Endothelial cell of umbilical vein (primary cell): ENCODE measurements around the gene MIEN1. TPM values are rescaled to one million over a fixed set of nuclear protein-coding genes. Genes with fewer than 3 reads are reported as not detected.

Source experiments
- BruUV-seq: library from RNA; stranded (reverse); fragments of 400-500 nt; replicated peaks from 2 replicates; lab custom pipeline; 2021; lab: Mats Ljungman, UMichigan
- CTCF ChIA-PET: fragments of 300-600, 350-600 bp; sonication (Branson Sonifier 250); formaldehyde crosslinking; loops from one replicate; lab custom pipeline; 2021; ENCODE audit warnings: antibody characterized with exemption, inconsistent platforms; lab: Charles Lee
- POLR2A ChIA-PET: fragments of 300-600, 350-600 bp; sonication (Branson Sonifier 250); formaldehyde crosslinking; loops from one replicate; lab custom pipeline; 2021; ENCODE audit warnings: antibody characterized with exemption, inconsistent platforms; lab: Charles Lee
- DNase-seq: peaks from one replicate; pipeline ENCODE4 v3.0.0-alpha.2; 2011; ENCODE audit warnings: low read depth, low spot score
- FAIRE-seq: peaks from 2 replicates; lab custom pipeline; 2011; peaks lifted over from hg19 to GRCh38; lab: Jason Lieb, UNC
- H2AFZ ChIP-seq: 2 replicates; pipeline ENCODE4 v1.6.0; 2012; ENCODE audit warnings: low read depth, low read length, control low read depth, inconsistent platforms
- H3K27ac ChIP-seq: 2 replicates; pipeline ENCODE4 v1.5.1; 2011; ENCODE audit warnings: low read depth, mild to moderate bottlenecking, control low read depth, low read length, moderate library complexity; ENCODE audit not compliant: insufficient read depth
- H3K27me3 ChIP-seq, 2 experiments: 2 replicates each; pipeline versions ENCODE4 v1.6.0 to v1.6.1; 2011; ENCODE audit warnings: low read length in 2 of 2, mixed read lengths in 1 of 2; ENCODE audit not compliant: control insufficient read depth in 2 of 2, insufficient read depth in 2 of 2
- H3K36me3 ChIP-seq, 2 experiments: 2 replicates in 1 of 2; 3 replicates in 1 of 2; pipeline ENCODE4 v1.5.1; 2011; ENCODE audit warnings: low read length in 2 of 2, mild to moderate bottlenecking in 1 of 2, moderate library complexity in 1 of 2; ENCODE audit not compliant: control insufficient read depth in 2 of 2, insufficient read depth in 2 of 2; ENCODE audit errors: extremely low read depth in 1 of 2
- H3K4me1 ChIP-seq: 3 replicates; pipeline ENCODE4 v1.5.1; 2011; ENCODE audit warnings: mild to moderate bottlenecking, low read length; ENCODE audit not compliant: control insufficient read depth, insufficient read depth; ENCODE audit errors: extremely low read depth
- H3K4me2 ChIP-seq: 2 replicates; pipeline ENCODE4 v1.6.1; 2011; ENCODE audit warnings: low read length, control low read depth, mixed read lengths; ENCODE audit not compliant: insufficient read depth
- H3K4me3 ChIP-seq, 3 experiments: fragments of 200-600 bp in 1 of 3; sonication (generic), shearing (Covaris generic) in 1 of 3; replicated peaks in 1 of 3; 2 replicates each; pipeline ENCODE4 v1.5.1; 2011 to 2016; ENCODE audit warnings: control low read depth in 3 of 3, low read length in 3 of 3, mild to moderate bottlenecking in 2 of 3, inconsistent platforms in 1 of 3, low read depth in 1 of 3, moderate library complexity in 1 of 3; ENCODE audit not compliant: insufficient read depth in 1 of 3
- H3K79me2 ChIP-seq: 2 replicates; pipeline ENCODE4 v1.6.0; 2012; ENCODE audit warnings: low read length, inconsistent platforms; ENCODE audit not compliant: control insufficient read depth, insufficient read depth
- H3K9ac ChIP-seq: replicated peaks from 2 replicates; pipeline ENCODE3; 2011; ENCODE audit warnings: low read length, control low read depth; ENCODE audit not compliant: insufficient read depth; ENCODE audit errors: extremely low read depth
- H3K9me1 ChIP-seq: replicated peaks from 3 replicates; pipeline ENCODE4 v1.6.0; 2011; ENCODE audit warnings: mild to moderate bottlenecking, low read length; ENCODE audit not compliant: control insufficient read depth, insufficient read depth; ENCODE audit errors: extremely low read depth
- H3K9me3 ChIP-seq: replicated peaks from 2 replicates; pipeline ENCODE4 v1.5.1; 2012; ENCODE audit warnings: low read length, inconsistent platforms; ENCODE audit not compliant: control insufficient read depth, insufficient read depth
- H4K20me1 ChIP-seq: replicated peaks from 2 replicates; pipeline ENCODE3; 2011; ENCODE audit warnings: mild to moderate bottlenecking, low read length; ENCODE audit not compliant: control insufficient read depth, insufficient read depth; ENCODE audit errors: extremely low read depth
- EZH2 ChIP-seq: IDR thresholded peaks from 2 replicates; pipeline ENCODE4 v1.6.1; 2012; ENCODE audit warnings: borderline replicate concordance, low read depth, mild to moderate bottlenecking, moderate library complexity, low read length, inconsistent platforms; ENCODE audit not compliant: severe bottlenecking
- FOS ChIP-seq: IDR thresholded peaks from 2 replicates; pipeline ENCODE4 v1.6.1; 2011; ENCODE audit warnings: mild to moderate bottlenecking, low read length, moderate library complexity, borderline replicate concordance; ENCODE audit not compliant: insufficient read depth
- GATA2 ChIP-seq: IDR thresholded peaks from 2 replicates; pipeline ENCODE4 v1.7.0; 2011; ENCODE audit warnings: low read depth, mild to moderate bottlenecking, moderate library complexity, mixed read lengths, low read length; ENCODE audit not compliant: insufficient read length, insufficient read depth
- JUN ChIP-seq: IDR thresholded peaks from 2 replicates; pipeline ENCODE4 v1.6.1; 2011; ENCODE audit warnings: borderline replicate concordance, low read depth; ENCODE audit not compliant: insufficient read length, insufficient read depth
- MYC ChIP-seq: IDR thresholded peaks from one replicate; pipeline ENCODE4 v1.6.1; 2011; ENCODE audit warnings: mild to moderate bottlenecking, low read depth, low read length
- POLR2A ChIP-seq: IDR thresholded peaks from 2 replicates; pipeline ENCODE4 v1.6.1; 2012; ENCODE audit warnings: low read depth, mild to moderate bottlenecking, control low read depth, low read length
- POLR2AphosphoS5 ChIP-seq: IDR thresholded peaks from 2 replicates; pipeline ENCODE4 v1.6.1; 2012; ENCODE audit warnings: low read depth, mild to moderate bottlenecking, control low read depth, low read length, moderate library complexity; ENCODE audit not compliant: insufficient read depth
- dilution Hi-C: fragments of 300-500 bp; cut with MboI; formaldehyde crosslinking; loops from one replicate; pipeline ENCODE4 v1.15.0; 2019; ENCODE audit warnings: low sequenced_read_pairs; ENCODE audit not compliant: extremely low pct_ligation_motif_present
- intact Hi-C: fragments of 100-400 bp; cut with micrococcal nuclease; formaldehyde crosslinking; loops from one replicate; pipeline ENCODE4 v1.10.0; 2022
- polyA plus RNA-seq, 4 experiments: library from polyadenylated mRNA; depleted of rRNA in 3 of 4; stranded (reverse) in 3 of 4; unstranded in 1 of 4; fragments of >200 nt; gene quantifications; 2 replicates each; pipeline versions ENCODE4 v1.2.1 to v1.2.3, GENCODE V29; 2011 to 2012; ENCODE audit warnings: missing spikeins in 1 of 4
- total RNA-seq: library from RNA; stranded (reverse); gene quantifications from 2 replicates; pipeline ENCODE4 v1.2.3, GENCODE V29; 2021
- TF ChIP-seq, protein P1 (sequence below): IDR thresholded peaks from 2 replicates; pipeline ENCODE4 v1.6.1; 2011; ENCODE audit not compliant: insufficient read depth, insufficient read length
- TF ChIP-seq, protein P2 (sequence below), 2 donors: IDR thresholded peaks; 1 replicate in 1 of 2; 2 replicates in 1 of 2; pipeline ENCODE4 v1.5.1; 2011; ENCODE audit warnings: low read length in 2 of 2, mild to moderate bottlenecking in 2 of 2, moderate library complexity in 2 of 2, control low read depth in 1 of 2, inconsistent platforms in 1 of 2, low read depth in 1 of 2; ENCODE audit not compliant: insufficient read depth in 1 of 2; ENCODE audit errors: extremely low read depth in 1 of 2

MIEN1 gene
- total and polyA plus RNA-seq, 2 donors (not counting 3 experiments of a cell fraction or from before 2014, with no cell fraction given), result 42.4 to 74.5 TPM

DNA sequence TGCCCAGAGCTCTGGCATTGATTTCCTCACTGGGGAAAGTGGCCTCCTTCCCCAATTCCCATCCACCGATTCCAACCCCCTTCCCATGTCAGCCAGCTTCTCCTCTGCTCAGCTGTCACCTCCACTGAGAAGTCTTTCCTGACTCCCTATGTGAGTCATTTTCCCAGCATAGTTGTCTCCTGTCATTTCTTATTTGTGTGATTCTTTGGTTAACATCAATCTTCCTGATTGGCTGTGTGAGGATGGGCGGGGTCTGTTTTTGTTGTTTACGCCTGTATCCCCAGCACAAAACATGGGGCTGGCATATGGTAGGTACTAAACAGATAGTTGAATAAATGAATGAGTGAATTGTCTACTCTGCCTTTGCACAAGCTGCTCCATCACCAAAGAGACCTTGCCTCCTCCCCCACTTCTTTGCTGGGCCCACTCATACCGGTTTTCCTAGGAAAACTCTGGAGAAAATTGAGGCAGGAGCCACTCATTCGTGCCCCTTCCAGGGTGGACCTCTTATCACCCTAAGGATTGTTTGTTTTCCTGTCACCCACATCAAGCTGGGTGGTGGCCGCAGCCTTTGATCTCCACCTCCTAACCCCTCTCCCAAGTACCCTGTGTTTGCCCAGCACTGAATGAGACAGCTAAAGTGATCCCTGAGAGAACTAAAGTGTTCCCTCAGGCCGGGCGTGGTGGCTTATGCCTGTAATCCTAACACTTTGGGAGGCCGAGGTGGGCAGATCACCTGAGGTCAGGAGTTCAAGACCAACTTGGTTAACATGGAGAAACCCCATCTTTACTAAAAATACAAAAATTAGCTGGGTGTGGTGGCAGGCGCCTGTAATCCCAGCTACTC lies 6.2 kb upstream of the MIEN1 start:
- BruUV-seq, result no TSS peak
- Histone ChIP-seq H2AFZ (no peak overlapping the region), H3K27ac (no peak overlapping the region), H3K9me3 (no peaks in the 10 kb centered on the region), H3K4me2 (no peak overlapping the region), H3K27me3 (peaks cover 18 to 20% of the 10 kb centered on the region in 2 experiments), H3K4me3 (no peak overlapping the region), H4K20me1 (no peaks in the 10 kb centered on the region), H3K36me3 (no peaks in the 10 kb centered on the region), H3K9ac (no peak overlapping the region), H3K4me1 (peaks cover 10% of the 10 kb centered on the region), H3K79me2 (no peaks in the 10 kb centered on the region), H3K9me1 (no peaks in the 10 kb centered on the region)
- FAIRE-seq, result no peak
- DNase-seq, result no peak
- ChIA-PET CTCF (interaction anchor here (1.1 kb wide), 1 partner anchor 115 kb away, joined by 4 read pairs; no protein-coding TSS in a partner anchor), POLR2A (no interaction called here)
- dilution Hi-C loops, result no loop called here
- TF ChIP-seq, protein P1, sequence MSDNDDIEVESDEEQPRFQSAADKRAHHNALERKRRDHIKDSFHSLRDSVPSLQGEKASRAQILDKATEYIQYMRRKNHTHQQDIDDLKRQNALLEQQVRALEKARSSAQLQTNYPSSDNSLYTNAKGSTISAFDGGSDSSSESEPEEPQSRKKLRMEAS, result no peak
- TF ChIP-seq EZH2 (no peak), FOS (no peak), GATA2 (no peak), POLR2A (no peak), MYC (no peak), JUN (no peak), POLR2AphosphoS5 (no peak)
- TF ChIP-seq, protein P2, sequence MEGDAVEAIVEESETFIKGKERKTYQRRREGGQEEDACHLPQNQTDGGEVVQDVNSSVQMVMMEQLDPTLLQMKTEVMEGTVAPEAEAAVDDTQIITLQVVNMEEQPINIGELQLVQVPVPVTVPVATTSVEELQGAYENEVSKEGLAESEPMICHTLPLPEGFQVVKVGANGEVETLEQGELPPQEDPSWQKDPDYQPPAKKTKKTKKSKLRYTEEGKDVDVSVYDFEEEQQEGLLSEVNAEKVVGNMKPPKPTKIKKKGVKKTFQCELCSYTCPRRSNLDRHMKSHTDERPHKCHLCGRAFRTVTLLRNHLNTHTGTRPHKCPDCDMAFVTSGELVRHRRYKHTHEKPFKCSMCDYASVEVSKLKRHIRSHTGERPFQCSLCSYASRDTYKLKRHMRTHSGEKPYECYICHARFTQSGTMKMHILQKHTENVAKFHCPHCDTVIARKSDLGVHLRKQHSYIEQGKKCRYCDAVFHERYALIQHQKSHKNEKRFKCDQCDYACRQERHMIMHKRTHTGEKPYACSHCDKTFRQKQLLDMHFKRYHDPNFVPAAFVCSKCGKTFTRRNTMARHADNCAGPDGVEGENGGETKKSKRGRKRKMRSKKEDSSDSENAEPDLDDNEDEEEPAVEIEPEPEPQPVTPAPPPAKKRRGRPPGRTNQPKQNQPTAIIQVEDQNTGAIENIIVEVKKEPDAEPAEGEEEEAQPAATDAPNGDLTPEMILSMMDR (IDR thresholded peaks at IDR 0.05; ENCODE audit: extremely low read depth in 1 of 2, insufficient read depth in 1 of 2, low read depth in 1 of 2, low read length in 2 of 2), result no peak
- intact Hi-C loops, result no loop called here
